H9 (cell line): ENCODE measurements around the gene UBE2E3. TPM values are rescaled to one million over a fixed set of nuclear protein-coding genes. Genes with fewer than 3 reads are reported as not detected.

Experiments
- DNase-seq: peaks from one replicate; pipeline ENCODE4 v3.0.0-alpha.2; 2017
- H2AFZ ChIP-seq: one replicate; pipeline ENCODE4 v1.6.1; 2013; ENCODE audit warnings: mild to moderate bottlenecking, low read length, control low read depth, moderate library complexity
- H2AK5ac ChIP-seq: 2 replicates; pipeline ENCODE4 v1.6.1; 2013; ENCODE audit warnings: low read length, control low read depth, mixed read lengths; ENCODE audit not compliant: insufficient read length
- H2BK120ac ChIP-seq: one replicate; pipeline ENCODE4 v1.6.1; 2013; ENCODE audit warnings: low read depth, mild to moderate bottlenecking, low read length, control low read depth, inconsistent platforms; ENCODE audit not compliant: poor library complexity, severe bottlenecking
- H2BK12ac ChIP-seq: 2 replicates; pipeline ENCODE4 v1.6.1; 2013; ENCODE audit warnings: low read length, control low read depth, mixed read lengths, low read depth; ENCODE audit not compliant: insufficient read length
- H2BK15ac ChIP-seq: 2 replicates; pipeline ENCODE4 v1.6.1; 2013; ENCODE audit warnings: low read depth, low read length, control low read depth
- H2BK20ac ChIP-seq: one replicate; pipeline ENCODE4 v1.6.1; 2013; ENCODE audit warnings: low read depth, mild to moderate bottlenecking, low read length, control low read depth, inconsistent platforms; ENCODE audit not compliant: poor library complexity, severe bottlenecking
- H2BK5ac ChIP-seq: 2 replicates; pipeline ENCODE4 v1.6.1; 2013; ENCODE audit warnings: low read length, control low read depth, mixed read lengths; ENCODE audit not compliant: insufficient read length
- H3K14ac ChIP-seq: 2 replicates; pipeline ENCODE4 v1.6.1; 2013; ENCODE audit warnings: low read length, control low read depth; ENCODE audit not compliant: insufficient read depth
- H3K18ac ChIP-seq: 2 replicates; pipeline ENCODE4 v1.6.1; 2013; ENCODE audit warnings: low read depth, mild to moderate bottlenecking, mixed read lengths, low read length, control low read depth; ENCODE audit not compliant: insufficient read length
- H3K23ac ChIP-seq: 2 replicates; pipeline ENCODE4 v1.6.1; 2013; ENCODE audit warnings: low read length, control low read depth, mixed read lengths, low read depth; ENCODE audit not compliant: insufficient read length
- H3K23me2 ChIP-seq: 2 replicates; pipeline ENCODE4 v1.6.1; 2013; ENCODE audit warnings: low read depth, mild to moderate bottlenecking, mixed read lengths, low read length, control low read depth; ENCODE audit not compliant: insufficient read length, poor library complexity, severe bottlenecking
- H3K27ac ChIP-seq: 2 replicates; pipeline ENCODE4 v1.5.1; 2013; ENCODE audit warnings: low read length, control low read depth, mixed read lengths, low read depth; ENCODE audit not compliant: insufficient read length
- H3K27me3 ChIP-seq: 2 replicates; pipeline ENCODE4 v1.6.1; 2013; ENCODE audit warnings: low read length, control low read depth, inconsistent platforms; ENCODE audit not compliant: insufficient read depth
- H3K4ac ChIP-seq: 2 replicates; pipeline ENCODE4 v1.6.1; 2013; ENCODE audit warnings: low read depth, mild to moderate bottlenecking, control low read depth, inconsistent platforms, low read length, moderate library complexity
- H3K4me1 ChIP-seq: 2 replicates; pipeline ENCODE4 v1.6.1; 2013; ENCODE audit warnings: low read length, control low read depth, inconsistent platforms; ENCODE audit not compliant: insufficient read depth
- H3K4me2 ChIP-seq: 2 replicates; pipeline ENCODE4 v1.6.1; 2013; ENCODE audit warnings: low read length, control low read depth, mixed read lengths; ENCODE audit not compliant: insufficient read length, insufficient read depth
- H3K56ac ChIP-seq: 2 replicates; pipeline ENCODE4 v1.6.1; 2013; ENCODE audit warnings: low read depth, mild to moderate bottlenecking, mixed read lengths, low read length, control low read depth; ENCODE audit not compliant: insufficient read length
- H3K79me1 ChIP-seq: 2 replicates; pipeline ENCODE4 v1.6.1; 2013; ENCODE audit warnings: low read depth, mild to moderate bottlenecking, moderate library complexity, low read length, control low read depth, inconsistent platforms; ENCODE audit not compliant: insufficient read depth, poor library complexity, severe bottlenecking
- H3K79me2 ChIP-seq: 2 replicates; pipeline ENCODE4 v1.6.1; 2013; ENCODE audit warnings: low read length, control low read depth, inconsistent platforms; ENCODE audit not compliant: insufficient read depth
- H3K9ac ChIP-seq: 2 replicates; pipeline ENCODE4 v1.6.1; 2013; ENCODE audit warnings: low read length, control low read depth, mixed read lengths; ENCODE audit not compliant: insufficient read length; ENCODE audit errors: extremely low read depth
- H3K9me3 ChIP-seq: one replicate; pipeline ENCODE4 v1.6.1; 2013; ENCODE audit warnings: low read depth, low read length, inconsistent platforms; ENCODE audit not compliant: control insufficient read depth
- H3T11ph ChIP-seq: one replicate; pipeline ENCODE4 v1.6.1; 2013; ENCODE audit warnings: mild to moderate bottlenecking, low read length, control low read depth, inconsistent platforms
- H4K20me1 ChIP-seq: one replicate; pipeline ENCODE4 v1.6.1; 2013; ENCODE audit not compliant: control insufficient read depth, insufficient read length, insufficient read depth
- H4K5ac ChIP-seq: 2 replicates; pipeline ENCODE4 v1.6.1; 2013; ENCODE audit warnings: low read depth, mild to moderate bottlenecking, mixed read lengths, low read length, control low read depth; ENCODE audit not compliant: insufficient read length
- H4K8ac ChIP-seq: replicated peaks from 2 replicates; pipeline ENCODE4 v1.6.1; 2013; ENCODE audit warnings: low read length, control low read depth, mixed read lengths, low read depth; ENCODE audit not compliant: insufficient read length
- H4K91ac ChIP-seq: 2 replicates; pipeline ENCODE4 v1.6.1; 2013; ENCODE audit warnings: low read depth, mild to moderate bottlenecking, moderate library complexity, mixed read lengths, low read length, control low read depth; ENCODE audit not compliant: insufficient read length
- H3K27ac Mint-ChIP-seq, 3 experiments: 2 replicates in 2 of 3; 3 replicates in 1 of 3; pipeline ENCODE4 v1.8.0; 2020 to 2021; ENCODE audit warnings: mixed read lengths in 3 of 3, mild to moderate bottlenecking in 1 of 3, moderate library complexity in 1 of 3
- H3K27me3 Mint-ChIP-seq: 2 replicates; pipeline ENCODE4 v1.8.0; 2021; ENCODE audit warnings: low read depth, mild to moderate bottlenecking, moderate library complexity, mixed read lengths
- H3K36me3 Mint-ChIP-seq, 3 experiments: 2 replicates in 2 of 3; 3 replicates in 1 of 3; pipeline ENCODE4 v1.8.0; 2020 to 2021; ENCODE audit warnings: low read depth in 3 of 3, mixed read lengths in 3 of 3; ENCODE audit not compliant: insufficient read depth in 1 of 3
- H3K4me1 Mint-ChIP-seq, 2 experiments: 2 replicates each; pipeline ENCODE4 v1.8.0; 2020; ENCODE audit warnings: mixed read lengths in 2 of 2
- H3K4me3 Mint-ChIP-seq, 2 experiments: 2 replicates in 1 of 2; 3 replicates in 1 of 2; pipeline ENCODE4 v1.8.0; 2020 to 2021; ENCODE audit warnings: mild to moderate bottlenecking in 2 of 2, mixed read lengths in 2 of 2, moderate library complexity in 1 of 2
- H3K9me3 Mint-ChIP-seq, 2 experiments: 2 replicates in 1 of 2; 3 replicates in 1 of 2; pipeline ENCODE4 v1.8.0; 2020; ENCODE audit warnings: mild to moderate bottlenecking in 2 of 2, mixed read lengths in 2 of 2, moderate library complexity in 1 of 2
- CTCF ChIP-seq: fragments of 200-600 bp; sonication (generic); conservative IDR thresholded peaks from 3 replicates; pipeline ENCODE4 v1.8.0; 2021; ENCODE audit warnings: antibody characterized with exemption, mild to moderate bottlenecking
- WGBS: extraction: QIAGEN DNeasy Blood & Tissue Kit; methylation state at CpG from one replicate; pipeline ENCODE4 v1.1.7; 2013; ENCODE audit warnings: missing lambda C conversion rate, low lambda C conversion rate, mixed read lengths; ENCODE audit not compliant: insufficient read length; ENCODE audit errors: extremely low coverage; 5-methylcytosine and 5-hydroxymethylcytosine counted together
- total RNA-seq: library from RNA; stranded (reverse); gene quantifications from 2 replicates; pipeline ENCODE4 v1.2.1, GENCODE V29; 2021

UBE2E3 gene
- total RNA-seq, 1 experiment from 2014 or later: 89.1 TPM

GRCh38 chr2:180933332-180933731 lies 47.1 kb upstream of the UBE2E3 start:
- no peak overlapping the region for H3K14ac ChIP-seq
- H3K27me3 ChIP-seq: no peaks in the 10 kb centered on the region
- no peak overlapping the region for H3K18ac ChIP-seq
- H3K36me3 Mint-ChIP-seq: no peaks in the 10 kb centered on the region
- no peak overlapping the region for H2BK20ac ChIP-seq
- no peaks in the 10 kb centered on the region for H3K9me3 ChIP-seq
- H3K4me1 ChIP-seq: no peaks in the 10 kb centered on the region
- no peak overlapping the region for H2BK5ac ChIP-seq
- no peak overlapping the region for H3K27ac ChIP-seq
- no peaks in the 10 kb centered on the region for H3K4me1 Mint-ChIP-seq
- no peaks in the 10 kb centered on the region for H3K79me1 ChIP-seq
- no peaks in the 10 kb centered on the region for H3K79me2 ChIP-seq
- TF ChIP-seq CTCF: no peak
- H2AK5ac ChIP-seq: no peak overlapping the region
- no peak overlapping the region for H3K9ac ChIP-seq
- H2BK15ac ChIP-seq: no peak overlapping the region
- H3K4me2 ChIP-seq: no peak overlapping the region
- H3K27ac Mint-ChIP-seq: no peak overlapping the region
- DNase-seq: no peak
- H4K5ac ChIP-seq: no peak overlapping the region
- H3K4ac ChIP-seq: no peak overlapping the region
- WGBS: 100% methylated on average over 1 of the region's 1 CpG
- no peaks in the 10 kb centered on the region for H4K20me1 ChIP-seq
- H2BK12ac ChIP-seq: no peak overlapping the region
- H3K23ac ChIP-seq: no peak overlapping the region
- no peaks in the 10 kb centered on the region for H3K23me2 ChIP-seq
- no peak overlapping the region for H2AFZ ChIP-seq
- no peak overlapping the region for H2BK120ac ChIP-seq
- H4K91ac ChIP-seq: no peak overlapping the region
- H4K8ac ChIP-seq: no peak overlapping the region
- no peaks in the 10 kb centered on the region for H3K27me3 Mint-ChIP-seq
- no peak overlapping the region for H3K56ac ChIP-seq
- H3T11ph ChIP-seq: no peak overlapping the region
- H3K4me3 Mint-ChIP-seq: no peak overlapping the region
- no peaks in the 10 kb centered on the region for H3K9me3 Mint-ChIP-seq
